GM23338 (cell line): ENCODE data around the gene DNAH10.

Experiments
- EZH2 ChIP-seq: fragments of 200-600 bp; sonication (generic); IDR thresholded peaks from one replicate; pipeline ENCODE4 v1.8.0; 2017; ENCODE audit warnings: antibody characterized with exemption, mild to moderate bottlenecking, low read depth; ENCODE audit not compliant: unreplicated experiment
- TF ChIP-seq, protein P1 (sequence below), 2 experiments: fragments of 200-600 bp in 1 of 2; sonication (generic) in 1 of 2; conservative IDR thresholded peaks; 2 replicates each; pipeline versions ENCODE4 v1.5.1 to v1.6.1; 2016 to 2017; ENCODE audit warnings: antibody characterized with exemption in 2 of 2, low read depth in 2 of 2, mild to moderate bottlenecking in 2 of 2, moderate library complexity in 1 of 2

DNA sequence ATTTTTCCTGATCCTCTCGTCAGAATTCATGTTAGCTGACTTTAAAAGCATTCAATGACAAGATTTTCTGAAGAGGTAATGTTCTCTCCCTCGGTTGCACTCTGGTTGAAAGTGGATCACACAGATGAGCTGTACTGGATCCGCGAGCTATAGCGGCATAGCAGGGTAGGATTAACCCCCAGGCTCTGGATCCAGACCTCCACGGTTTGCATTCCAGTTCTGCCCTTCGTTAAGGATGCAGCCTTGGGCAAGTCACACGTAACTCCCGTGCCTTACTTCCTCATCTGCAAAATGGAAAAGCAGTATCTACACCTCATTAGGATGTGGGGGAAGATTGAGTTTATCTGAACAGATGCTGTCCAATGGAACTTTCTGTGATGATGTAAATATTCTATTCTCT is 196.8 kb downstream of the DNAH10 start:
- TF ChIP-seq EZH2 = no peak
- TF ChIP-seq, protein P1, sequence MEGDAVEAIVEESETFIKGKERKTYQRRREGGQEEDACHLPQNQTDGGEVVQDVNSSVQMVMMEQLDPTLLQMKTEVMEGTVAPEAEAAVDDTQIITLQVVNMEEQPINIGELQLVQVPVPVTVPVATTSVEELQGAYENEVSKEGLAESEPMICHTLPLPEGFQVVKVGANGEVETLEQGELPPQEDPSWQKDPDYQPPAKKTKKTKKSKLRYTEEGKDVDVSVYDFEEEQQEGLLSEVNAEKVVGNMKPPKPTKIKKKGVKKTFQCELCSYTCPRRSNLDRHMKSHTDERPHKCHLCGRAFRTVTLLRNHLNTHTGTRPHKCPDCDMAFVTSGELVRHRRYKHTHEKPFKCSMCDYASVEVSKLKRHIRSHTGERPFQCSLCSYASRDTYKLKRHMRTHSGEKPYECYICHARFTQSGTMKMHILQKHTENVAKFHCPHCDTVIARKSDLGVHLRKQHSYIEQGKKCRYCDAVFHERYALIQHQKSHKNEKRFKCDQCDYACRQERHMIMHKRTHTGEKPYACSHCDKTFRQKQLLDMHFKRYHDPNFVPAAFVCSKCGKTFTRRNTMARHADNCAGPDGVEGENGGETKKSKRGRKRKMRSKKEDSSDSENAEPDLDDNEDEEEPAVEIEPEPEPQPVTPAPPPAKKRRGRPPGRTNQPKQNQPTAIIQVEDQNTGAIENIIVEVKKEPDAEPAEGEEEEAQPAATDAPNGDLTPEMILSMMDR (conservative IDR thresholded peaks at IDR 0.05; ENCODE audit: low read depth in 2 of 2) = no peak
